SJSA1 (cell line): ENCODE measurements around the gene RAB33B. TPM values are rescaled to one million over a fixed set of nuclear protein-coding genes. Genes with fewer than 3 reads are reported as not detected.

Experiments
- DNase-seq, 2 experiments: peaks; one replicate each; pipeline ENCODE4 v3.0.0-alpha.2; 2015 to 2020; ENCODE audit warnings: low spot score in 2 of 2, low read depth in 1 of 2
- H3K27ac ChIP-seq: fragments of 250-450 bp; sonication (Bioruptor Pico); 2 replicates; pipeline ENCODE4 v1.5.1; 2020; ENCODE audit warnings: mild to moderate bottlenecking, moderate library complexity
- H3K27me3 ChIP-seq: fragments of 250-450 bp; sonication (Bioruptor Pico); replicated peaks from 2 replicates; pipeline ENCODE4 v1.5.1; 2020; ENCODE audit warnings: mild to moderate bottlenecking, moderate library complexity
- H3K36me3 ChIP-seq: fragments of 250-450 bp; sonication (Bioruptor Pico); 2 replicates; pipeline ENCODE4 v1.5.1; 2020; ENCODE audit warnings: mild to moderate bottlenecking
- H3K4me1 ChIP-seq: fragments of 250-450 bp; sonication (Bioruptor Pico); replicated peaks from 2 replicates; pipeline ENCODE4 v1.6.1; 2021; ENCODE audit warnings: mild to moderate bottlenecking
- H3K4me3 ChIP-seq: fragments of 250-450 bp; sonication (Bioruptor Pico); 2 replicates; pipeline ENCODE4 v1.5.1; 2020; ENCODE audit warnings: mild to moderate bottlenecking
- H3K9me3 ChIP-seq: fragments of 250-450 bp; sonication (Bioruptor Pico); replicated peaks from 2 replicates; pipeline ENCODE4 v1.5.1; 2020; ENCODE audit warnings: mild to moderate bottlenecking
- total RNA-seq: library from RNA; depleted of rRNA; stranded (reverse); fragments of >200 nt; shearing (Covaris generic); gene quantifications from 2 replicates; pipeline ENCODE4 v1.2.3, GENCODE V29; 2014

Gene RAB33B
- total RNA-seq, 1 experiment from 2014 or later, result 10.3 TPM

DNA sequence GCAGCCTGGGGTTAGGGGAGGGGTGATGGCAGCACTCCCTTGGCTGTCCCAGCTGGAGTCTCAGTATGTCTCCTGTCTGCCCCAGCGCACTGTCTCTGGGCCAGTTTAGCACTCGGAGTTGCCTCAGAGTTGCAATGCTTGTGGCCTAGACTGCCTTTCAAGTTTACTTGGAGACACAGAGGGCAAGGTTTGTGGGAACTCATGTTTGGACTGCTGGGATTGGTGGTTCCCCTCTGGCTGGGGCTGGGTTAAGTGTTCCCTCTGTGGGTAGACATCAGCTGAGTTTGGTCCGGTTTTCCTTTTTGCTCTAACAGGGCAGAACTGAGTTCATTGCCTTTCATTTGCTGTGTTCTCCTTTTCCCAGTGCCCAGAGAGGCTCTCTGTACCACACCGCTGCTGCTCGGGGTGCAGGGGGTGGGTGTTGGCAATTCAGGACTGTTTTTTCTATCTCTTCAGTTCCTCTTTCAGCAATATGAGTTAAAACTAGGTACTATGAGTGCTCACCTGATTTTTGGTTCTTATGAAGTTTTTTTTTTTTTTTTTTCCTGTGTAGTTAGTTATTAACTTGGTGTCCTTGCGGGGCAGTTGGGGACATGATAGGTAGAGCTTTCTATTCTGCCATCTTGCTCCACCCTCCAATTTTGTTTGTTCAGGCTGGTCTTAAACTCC is 17.2 kb downstream of the RAB33B start:
- no peak for DNase-seq
- Histone ChIP-seq H3K4me1 (no peaks in the 10 kb centered on the region), H3K4me3 (no peak overlapping the region), H3K27ac (no peak overlapping the region), H3K9me3 (peaks cover 8% of the 10 kb centered on the region; the same call in 1 of the 2 replicates), H3K36me3 (peaks cover 10% of the 10 kb centered on the region; the same call in 1 of the 2 replicates), H3K27me3 (no peaks in the 10 kb centered on the region)

DNA sequence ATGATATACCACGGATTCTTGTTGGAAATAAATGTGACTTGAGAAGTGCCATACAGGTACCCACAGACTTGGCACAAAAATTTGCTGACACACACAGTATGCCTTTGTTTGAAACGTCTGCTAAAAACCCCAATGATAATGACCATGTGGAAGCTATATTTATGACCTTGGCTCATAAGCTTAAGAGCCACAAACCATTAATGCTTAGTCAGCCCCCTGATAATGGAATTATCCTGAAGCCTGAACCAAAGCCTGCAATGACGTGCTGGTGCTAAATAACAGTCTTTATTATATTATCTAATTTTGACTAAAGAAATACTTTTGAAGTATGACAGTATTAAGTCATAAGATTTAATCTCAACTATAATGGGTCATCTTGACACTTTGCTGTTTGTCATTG is 18.9 kb downstream of the RAB33B start:
- no peak for DNase-seq
- peaks cover 10% of the 10 kb centered on the region; the same call in 1 of the 2 replicates for H3K36me3 ChIP-seq
- H3K4me1 ChIP-seq, result no peaks in the 10 kb centered on the region
- no peaks in the 10 kb centered on the region; the same call in 1 of the 2 replicates for H3K27me3 ChIP-seq
- no peak overlapping the region for H3K27ac ChIP-seq
- H3K9me3 ChIP-seq, result peaks cover 8% of the 10 kb centered on the region; the same call in 1 of the 2 replicates
- H3K4me3 ChIP-seq, result no peak overlapping the region

DNA sequence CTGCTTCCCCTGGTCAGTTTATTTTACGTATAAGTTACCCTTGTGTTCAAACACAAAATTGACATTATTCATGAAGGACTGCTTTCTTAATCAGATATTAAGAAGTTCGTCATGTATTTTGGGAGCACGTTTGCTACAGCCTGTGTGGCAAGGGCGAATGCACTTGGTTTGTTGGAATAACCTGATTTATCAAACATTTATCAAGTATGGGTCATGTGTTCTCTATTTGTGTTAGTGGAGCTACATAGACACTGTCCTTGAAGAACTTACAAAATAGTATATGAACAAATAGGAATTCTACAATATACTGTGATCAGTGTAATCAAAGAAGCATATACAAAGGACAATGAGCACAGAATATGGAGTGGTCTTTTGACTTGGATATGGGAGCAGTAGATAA is 22.4 kb downstream of the RAB33B start:
- Histone ChIP-seq H3K36me3 (peaks cover 10% of the 10 kb centered on the region; the same call in 1 of the 2 replicates), H3K27me3 (no peaks in the 10 kb centered on the region; the same call in 1 of the 2 replicates)

GRCh38 chr4:139481465-139481864 is 27.5 kb downstream of the RAB33B start:
- H3K4me1 ChIP-seq, result no peaks in the 10 kb centered on the region
- no peaks in the 10 kb centered on the region for H3K9me3 ChIP-seq
- no peak for DNase-seq
- no peaks in the 10 kb centered on the region for H3K36me3 ChIP-seq
- no peak overlapping the region for H3K4me3 ChIP-seq
- H3K27me3 ChIP-seq, result no peaks in the 10 kb centered on the region; the same call in 1 of the 2 replicates
- no peak overlapping the region for H3K27ac ChIP-seq

More for the DNA sequence above, 22.4 kb downstream of the RAB33B start:
- Histone ChIP-seq H3K4me3 (no peak overlapping the region), H3K9me3 (no peaks in the 10 kb centered on the region), H3K27ac (no peak overlapping the region), H3K4me1 (no peaks in the 10 kb centered on the region)
- DNase-seq, result no peak

- H3K27ac ChIP-seq, result no peak overlapping the region
- H3K9me3 ChIP-seq, result no peaks in the 10 kb centered on the region
- H3K4me1 ChIP-seq, result no peaks in the 10 kb centered on the region
- H3K27me3 ChIP-seq, result no peaks in the 10 kb centered on the region
- DNase-seq, result no peak
- no peaks in the 10 kb centered on the region for H3K36me3 ChIP-seq
- H3K4me3 ChIP-seq, result no peak overlapping the region
Observed at GRCh38 chr4:139483000-139483399, 29.1 kb downstream of the RAB33B start.

- Histone ChIP-seq H3K36me3 (no peaks in the 10 kb centered on the region), H3K9me3 (no peaks in the 10 kb centered on the region), H3K4me3 (no peak overlapping the region), H3K4me1 (no peaks in the 10 kb centered on the region), H3K27me3 (no peaks in the 10 kb centered on the region), H3K27ac (no peak overlapping the region)
- DNase-seq, result no peak
Observed at GRCh38 chr4:139484783-139485311, 30.9 kb downstream of the RAB33B start.

GRCh38 chr4:139488442-139488841 is 34.5 kb downstream of the RAB33B start:
- no peak for DNase-seq
- H3K4me3 ChIP-seq, result no peak overlapping the region
- no peaks in the 10 kb centered on the region for H3K9me3 ChIP-seq
- no peaks in the 10 kb centered on the region for H3K4me1 ChIP-seq
- H3K27ac ChIP-seq, result no peak overlapping the region
- H3K27me3 ChIP-seq, result no peaks in the 10 kb centered on the region
- no peaks in the 10 kb centered on the region for H3K36me3 ChIP-seq

DNA sequence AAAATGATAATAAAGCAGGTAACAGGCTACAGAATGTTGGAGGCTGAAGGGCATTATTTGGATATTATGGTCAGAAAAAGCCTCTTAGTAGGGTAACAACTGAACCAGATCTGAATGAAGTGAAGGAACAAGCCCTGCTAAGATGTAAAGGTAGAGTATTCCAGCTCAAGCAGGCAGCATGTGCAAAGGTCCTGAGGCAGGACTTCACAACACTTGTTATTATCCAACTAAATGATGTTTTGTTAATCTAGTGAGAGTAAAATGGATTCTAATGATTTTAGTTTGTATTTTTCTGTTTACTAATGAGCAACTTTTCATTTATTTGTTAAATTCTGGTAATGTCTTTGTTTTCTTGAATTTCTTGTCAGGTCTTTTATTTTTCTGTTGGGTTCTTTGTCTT is 35.7 kb downstream of the RAB33B start:
- Histone ChIP-seq H3K4me1 (no peaks in the 10 kb centered on the region), H3K4me3 (no peak overlapping the region), H3K27ac (no peak overlapping the region), H3K27me3 (no peaks in the 10 kb centered on the region), H3K36me3 (no peaks in the 10 kb centered on the region), H3K9me3 (no peaks in the 10 kb centered on the region)
- DNase-seq, result no peak

GRCh38 chr4:139492429-139492828 is 38.5 kb downstream of the RAB33B start:
- Histone ChIP-seq H3K36me3 (no peaks in the 10 kb centered on the region), H3K4me3 (no peak overlapping the region), H3K27ac (no peak overlapping the region), H3K9me3 (no peaks in the 10 kb centered on the region), H3K4me1 (no peaks in the 10 kb centered on the region), H3K27me3 (no peaks in the 10 kb centered on the region)
- DNase-seq, result no peak

DNA sequence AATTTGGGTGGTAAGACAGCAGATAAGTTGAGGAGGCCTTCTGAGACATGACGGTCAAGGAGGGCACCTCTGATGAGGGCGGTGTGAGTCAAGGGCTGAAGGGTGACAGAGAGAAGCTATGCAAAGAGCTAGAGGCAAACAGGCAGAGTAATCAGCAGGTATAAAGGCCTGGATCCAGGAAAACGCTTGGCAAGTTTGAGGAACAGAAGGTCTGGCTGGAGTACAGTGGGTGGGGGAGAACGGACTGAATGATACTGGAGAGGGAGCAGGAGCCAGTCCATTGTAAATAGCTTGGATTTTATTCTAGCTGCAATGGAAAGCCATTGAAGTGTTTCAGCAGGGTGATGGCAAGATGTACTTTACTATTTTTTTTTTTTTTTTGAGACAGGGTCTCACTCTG is 39.3 kb downstream of the RAB33B start:
- Histone ChIP-seq H3K9me3 (no peaks in the 10 kb centered on the region), H3K36me3 (no peaks in the 10 kb centered on the region), H3K4me1 (no peaks in the 10 kb centered on the region), H3K27me3 (no peaks in the 10 kb centered on the region), H3K27ac (no peak overlapping the region), H3K4me3 (no peak overlapping the region)
- peak in 1 of 2 experiments; percentile 35 for DNase-seq

DNA sequence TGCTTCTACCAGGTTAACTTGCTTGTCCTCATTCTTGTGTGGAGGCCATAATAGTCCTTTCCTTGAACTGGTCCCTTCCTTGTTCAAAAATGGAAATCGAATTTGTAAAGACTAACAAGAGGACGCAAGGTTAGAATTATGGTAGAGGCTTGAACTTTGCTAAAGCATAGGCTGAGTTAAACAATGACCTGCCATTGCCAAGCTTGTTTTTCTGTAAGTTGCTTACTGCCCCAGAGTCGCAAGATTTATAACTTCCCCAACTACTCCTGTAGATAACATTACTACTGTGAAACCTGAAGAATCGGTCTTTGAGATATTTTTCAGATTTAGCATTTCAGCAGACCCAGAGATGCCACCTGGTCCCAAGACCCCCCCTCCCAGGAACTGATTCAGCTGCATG is 45.3 kb downstream of the RAB33B start:
- Histone ChIP-seq H3K27me3 (no peaks in the 10 kb centered on the region), H3K4me3 (no peak overlapping the region), H3K27ac (no peak overlapping the region), H3K4me1 (no peaks in the 10 kb centered on the region), H3K9me3 (no peaks in the 10 kb centered on the region), H3K36me3 (no peaks in the 10 kb centered on the region)
- DNase-seq, result no peak

DNA sequence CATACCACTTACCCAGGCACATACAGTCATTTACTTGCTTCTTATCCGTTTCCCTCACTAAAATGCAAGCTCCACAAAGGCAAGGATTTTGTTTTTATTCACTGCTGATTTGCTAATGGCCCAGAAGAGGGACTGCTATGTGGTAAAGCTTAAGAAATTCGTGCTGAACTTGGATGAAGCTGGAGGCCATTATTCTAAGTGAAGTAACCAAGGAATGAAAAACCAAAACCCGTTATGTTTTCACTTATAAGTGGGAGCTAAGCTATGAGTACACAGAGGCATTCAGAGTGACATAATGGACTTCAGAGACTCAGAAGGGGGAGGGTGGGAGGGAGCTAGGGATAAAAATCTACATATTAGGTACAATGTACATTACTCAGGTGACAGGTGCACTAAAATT is 47.2 kb downstream of the RAB33B start:
- no peaks in the 10 kb centered on the region for H3K27me3 ChIP-seq
- H3K27ac ChIP-seq, result no peak overlapping the region
- H3K4me1 ChIP-seq, result no peaks in the 10 kb centered on the region
- 0 out of 2 replicates have a peak, but pooled peaks cover 4% of the 10 kb centered on the region for H3K36me3 ChIP-seq
- DNase-seq, result no peak
- H3K9me3 ChIP-seq, result no peaks in the 10 kb centered on the region
- H3K4me3 ChIP-seq, result no peak overlapping the region

DNA sequence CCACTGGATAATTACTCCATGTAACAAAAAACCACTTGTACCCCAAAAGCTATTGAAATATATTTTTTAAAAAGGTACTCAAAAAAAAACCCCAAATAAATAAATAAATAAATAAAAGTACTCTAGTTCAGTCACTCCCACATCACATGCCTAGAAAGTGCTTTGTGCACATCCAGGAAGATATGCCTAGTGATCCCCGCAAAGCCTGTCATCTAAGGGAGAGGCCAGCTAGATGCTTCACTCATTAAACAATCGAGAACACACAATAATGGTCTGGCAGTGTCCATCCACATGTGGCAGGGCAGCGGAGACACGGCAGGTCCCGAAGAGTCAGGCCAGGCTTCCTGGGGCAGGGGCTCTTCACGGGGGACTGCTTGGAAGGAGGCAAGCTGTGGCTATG is 47.6 kb downstream of the RAB33B start:
- H3K27ac ChIP-seq, result no peak overlapping the region
- peaks cover 4% of the 10 kb centered on the region; the same call in 1 of the 2 replicates for H3K36me3 ChIP-seq
- H3K4me3 ChIP-seq, result no peak overlapping the region
- no peaks in the 10 kb centered on the region for H3K27me3 ChIP-seq
- H3K4me1 ChIP-seq, result no peaks in the 10 kb centered on the region
- no peak for DNase-seq
- no peaks in the 10 kb centered on the region for H3K9me3 ChIP-seq

- Histone ChIP-seq H3K36me3 (peaks cover 4% of the 10 kb centered on the region; the same call in 1 of the 2 replicates), H3K27ac (no peak overlapping the region), H3K9me3 (no peaks in the 10 kb centered on the region), H3K4me1 (no peaks in the 10 kb centered on the region), H3K4me3 (no peak overlapping the region), H3K27me3 (no peaks in the 10 kb centered on the region)
- no peak for DNase-seq
Observed at GRCh38 chr4:139501927-139502899, 48.3 kb downstream of the RAB33B start.
